ENCODE results near the gene MTFR1L. TPM values are rescaled to one million over a fixed set of nuclear protein-coding genes. Genes with fewer than 3 reads are reported as not detected.

Gene MTFR1L
- total and polyA plus RNA-seq, 2 donors from 2014 or later: 66.6 to 108 TPM

- no peaks in the 10 kb centered on the region for H3K9me3 ChIP-seq (ENCODE audit: control insufficient read depth in 2 of 3, insufficient read depth in 1 of 3, low read length in 3 of 3)
- no peak for TF ChIP-seq CTCF (IDR thresholded peaks at IDR 0.05; ENCODE audit: borderline replicate concordance, extremely low read depth, insufficient read depth)
- H3K4me3 ChIP-seq (ENCODE audit: low read length in 3 of 3): peak overlapping the region; percentile 65 to 77 (median 70)
- H3K9ac ChIP-seq (ENCODE audit: low read length in 3 of 3): no peak overlapping the region
- peaks cover 0 to 3% (median under 1%) of the 10 kb centered on the region in 3 donors for H3K36me3 ChIP-seq (ENCODE audit: control insufficient read depth in 2 of 3, insufficient read depth in 3 of 3, low read length in 3 of 3)
- peak in 1 of 5 donors; percentile 45 for DNase-seq
- peaks cover 4 to 34% (median 22%) of the 10 kb centered on the region in 3 donors for H3K4me1 ChIP-seq (ENCODE audit: control insufficient read depth in 2 of 3, insufficient read depth in 2 of 3, low read depth in 1 of 3, low read length in 3 of 3)
- no peaks in the 10 kb centered on the region for H3K27me3 ChIP-seq (ENCODE audit: control insufficient read depth, insufficient read depth, low read length)
- no peak for FAIRE-seq
- intact Hi-C loops (cut with DNase I): no loop called here
- peak overlapping the region in 1 of 2 donors; percentile 38 for H3K27ac ChIP-seq (ENCODE audit: low read depth in 2 of 2, low read length in 2 of 2)
These were observed 1.2 kb upstream of the MTFR1L start for GRCh38 chr1:25818569-25818968.

GRCh38 chr1:25820247-25821111 is 725 bp downstream of the MTFR1L start:
- Histone ChIP-seq H3K4me1 (ENCODE audit: control insufficient read depth in 2 of 3, insufficient read depth in 2 of 3, low read depth in 1 of 3, low read length in 3 of 3) (peaks cover 4 to 34% (median 22%) of the 10 kb centered on the region in 3 donors), H3K9me3 (ENCODE audit: control insufficient read depth in 2 of 3, insufficient read depth in 1 of 3, low read length in 3 of 3) (no peaks in the 10 kb centered on the region), H3K27ac (ENCODE audit: low read depth in 2 of 2, low read length in 2 of 2) (peak overlapping the region; percentile 89 to 93), H3K9ac (ENCODE audit: low read length in 3 of 3) (peak overlapping the region; percentile 60 to 93 (median 72)), H3K36me3 (ENCODE audit: control insufficient read depth in 2 of 3, insufficient read depth in 3 of 3, low read length in 3 of 3) (peaks cover 0 to 4% (median 0%) of the 10 kb centered on the region in 3 donors), H3K27me3 (ENCODE audit: control insufficient read depth, insufficient read depth, low read length) (no peaks in the 10 kb centered on the region), H3K4me3 (ENCODE audit: low read length in 3 of 3) (peak overlapping the region; percentile 65 to 84 (median 77))
- FAIRE-seq (no peak), DNase-seq (peak; percentile 61 to 86 (median 74))
- TF ChIP-seq CTCF (IDR thresholded peaks at IDR 0.05; ENCODE audit: borderline replicate concordance, extremely low read depth, insufficient read depth): no peak
- intact Hi-C loops (cut with DNase I): no loop called here

- no peak for TF ChIP-seq CTCF (IDR thresholded peaks at IDR 0.05; ENCODE audit: borderline replicate concordance, extremely low read depth, insufficient read depth)
- no peaks in the 10 kb centered on the region for H3K9me3 ChIP-seq (ENCODE audit: control insufficient read depth in 2 of 3, insufficient read depth in 1 of 3, low read length in 3 of 3)
- peak in 1 of 5 donors; percentile 42 for DNase-seq
- peaks cover 4 to 34% (median 22%) of the 10 kb centered on the region in 3 donors for H3K4me1 ChIP-seq (ENCODE audit: control insufficient read depth in 2 of 3, insufficient read depth in 2 of 3, low read depth in 1 of 3, low read length in 3 of 3)
- FAIRE-seq: no peak
- H3K4me3 ChIP-seq (ENCODE audit: low read length in 3 of 3): peak overlapping the region; percentile 65 to 84 (median 77)
- peak overlapping the region; percentile 8 to 93 (median 72) for H3K9ac ChIP-seq (ENCODE audit: low read length in 3 of 3)
- peaks cover 0 to 9% (median 0%) of the 10 kb centered on the region in 3 donors for H3K36me3 ChIP-seq (ENCODE audit: control insufficient read depth in 2 of 3, insufficient read depth in 3 of 3, low read length in 3 of 3)
- intact Hi-C loops (cut with DNase I): no loop called here
- H3K27ac ChIP-seq (ENCODE audit: low read depth in 2 of 2, low read length in 2 of 2): peak overlapping the region; percentile 13 to 89
- no peaks in the 10 kb centered on the region for H3K27me3 ChIP-seq (ENCODE audit: control insufficient read depth, insufficient read depth, low read length)
These were observed 1.3 kb downstream of the MTFR1L start for GRCh38 chr1:25821112-25821476.

Data from kidney (tissue), 14 donors.